CD4-positive, alpha-beta memory T cell (primary cell): ENCODE results near the gene FAM124A. TPM values are rescaled to one million over a fixed set of nuclear protein-coding genes. Genes with fewer than 3 reads are reported as not detected.

Source experiments
- CTCF ChIA-PET: fragments of 350-600 bp; sonication (Branson Sonifier 250); formaldehyde crosslinking; loops from one replicate; lab custom pipeline; 2021; ENCODE audit warnings: inconsistent platforms; ENCODE audit not compliant: partially characterized antibody; lab: Charles Lee
- POLR2A ChIA-PET: fragments of 350-600 bp; sonication (Branson Sonifier 250); formaldehyde crosslinking; loops from one replicate; lab custom pipeline; 2021; ENCODE audit not compliant: partially characterized antibody; lab: Charles Lee
- DNase-seq, 5 donors: peaks; one replicate each; pipeline versions ENCODE4 v3.0.0 to v3.0.0-alpha.2; 2020 to 2022; ENCODE audit warnings: mixed read lengths in 1 of 5
- H3K27ac ChIP-seq: one replicate; pipeline ENCODE4 v1.7.0; 2013; ENCODE audit warnings: low read depth, low read length
- H3K27me3 ChIP-seq: 2 replicates; pipeline ENCODE4 v1.7.0; 2013; ENCODE audit warnings: mild to moderate bottlenecking, low read length, moderate library complexity; ENCODE audit not compliant: insufficient read depth
- H3K36me3 ChIP-seq: 2 replicates; pipeline ENCODE4 v1.7.0; 2013; ENCODE audit warnings: mild to moderate bottlenecking, low read length, moderate library complexity; ENCODE audit not compliant: insufficient read depth
- H3K4me1 ChIP-seq: 2 replicates; pipeline ENCODE4 v1.7.0; 2013; ENCODE audit warnings: mild to moderate bottlenecking, low read length, moderate library complexity; ENCODE audit not compliant: insufficient read depth
- H3K4me3 ChIP-seq, 2 donors: one replicate each; pipeline ENCODE4 v1.7.0; 2013; ENCODE audit warnings: low read length in 2 of 2, mild to moderate bottlenecking in 1 of 2
- H3K9me3 ChIP-seq, 2 donors: one replicate each; pipeline ENCODE4 v1.7.0; 2013; ENCODE audit warnings: low read length in 2 of 2, control low read depth in 1 of 2; ENCODE audit not compliant: control insufficient read depth in 1 of 2
- H3K27ac Mint-ChIP-seq, 7 donors: one replicate each; pipeline ENCODE4 v1.8.0; 2020 to 2021; ENCODE audit warnings: mixed read lengths in 7 of 7, mild to moderate bottlenecking in 6 of 7, inconsistent platforms in 3 of 7, moderate library complexity in 3 of 7
- H3K27me3 Mint-ChIP-seq, 2 donors: one replicate each; pipeline ENCODE4 v1.8.0; 2020 to 2021; ENCODE audit warnings: mixed read lengths in 2 of 2
- H3K36me3 Mint-ChIP-seq, 2 donors: one replicate each; pipeline ENCODE4 v1.8.0; 2020 to 2021; ENCODE audit warnings: mixed read lengths in 2 of 2, inconsistent platforms in 1 of 2, mild to moderate bottlenecking in 1 of 2
- H3K4me1 Mint-ChIP-seq, 4 donors: one replicate each; pipeline ENCODE4 v1.8.0; 2020 to 2021; ENCODE audit warnings: mixed read lengths in 4 of 4, mild to moderate bottlenecking in 1 of 4
- H3K4me3 Mint-ChIP-seq, 8 donors: one replicate each; pipeline ENCODE4 v1.8.0; 2020 to 2021; ENCODE audit warnings: mixed read lengths in 8 of 8, mild to moderate bottlenecking in 7 of 8, moderate library complexity in 6 of 8, inconsistent platforms in 3 of 8
- H3K9me3 Mint-ChIP-seq, 8 donors: one replicate each; pipeline ENCODE4 v1.8.0; 2020 to 2021; ENCODE audit warnings: mixed read lengths in 8 of 8, mild to moderate bottlenecking in 5 of 8, inconsistent platforms in 3 of 8, moderate library complexity in 1 of 8
- intact Hi-C: fragments of 100-400 bp; cut with micrococcal nuclease; formaldehyde crosslinking; loops from one replicate; pipeline ENCODE4 v1.15.1; 2023
- polyA plus RNA-seq, 2 donors: library from polyadenylated mRNA; unstranded; fragments of 300-500 nt; fragmentation: Illumina TruSeq; gene quantifications; one replicate each; pipeline ENCODE4 v1.2.3, GENCODE V29; 2021
- total RNA-seq, 2 experiments: library from RNA; stranded (reverse); gene quantifications; one replicate each; pipeline ENCODE4 v1.2.3, GENCODE V29; 2021

Gene FAM124A
- total and polyA plus RNA-seq, 4 experiments from 2014 or later = not detected

DNA sequence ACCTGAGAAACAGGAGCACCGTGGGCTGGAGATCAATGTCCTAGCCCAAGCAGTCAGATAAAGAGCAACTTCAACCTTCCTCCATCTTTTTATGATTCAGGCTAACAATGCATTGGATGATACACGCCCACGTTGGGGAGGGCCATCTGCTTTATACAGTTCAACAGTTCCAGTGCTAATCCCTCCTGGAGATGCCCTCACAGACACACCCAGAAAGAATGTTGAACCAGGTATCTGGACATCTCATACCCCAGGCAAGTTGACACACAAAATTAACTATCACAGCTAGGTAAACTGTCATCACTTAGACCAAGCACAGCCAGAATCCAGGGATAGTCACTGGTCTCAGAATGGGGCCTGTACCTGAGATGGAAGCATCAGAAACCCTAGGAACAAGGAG is 96.7 kb downstream of the FAM124A start:
- DNase-seq = no peak
- H3K4me3 Mint-ChIP-seq = no peak overlapping the region
- H3K9me3 Mint-ChIP-seq = no peaks in the 10 kb centered on the region
- Histone ChIP-seq H3K27me3 (no peaks in the 10 kb centered on the region), H3K4me3 (no peak overlapping the region), H3K9me3 (no peaks in the 10 kb centered on the region), H3K4me1 (no peaks in the 10 kb centered on the region), H3K36me3 (no peaks in the 10 kb centered on the region), H3K27ac (no peak overlapping the region)
- no peaks in the 10 kb centered on the region for H3K27me3 Mint-ChIP-seq
- no peak overlapping the region for H3K27ac Mint-ChIP-seq
- no peaks in the 10 kb centered on the region for H3K4me1 Mint-ChIP-seq
- intact Hi-C loops = no loop called here
- CTCF ChIA-PET = no interaction called here
- POLR2A ChIA-PET = no interaction called here
- H3K36me3 Mint-ChIP-seq = no peaks in the 10 kb centered on the region

DNA sequence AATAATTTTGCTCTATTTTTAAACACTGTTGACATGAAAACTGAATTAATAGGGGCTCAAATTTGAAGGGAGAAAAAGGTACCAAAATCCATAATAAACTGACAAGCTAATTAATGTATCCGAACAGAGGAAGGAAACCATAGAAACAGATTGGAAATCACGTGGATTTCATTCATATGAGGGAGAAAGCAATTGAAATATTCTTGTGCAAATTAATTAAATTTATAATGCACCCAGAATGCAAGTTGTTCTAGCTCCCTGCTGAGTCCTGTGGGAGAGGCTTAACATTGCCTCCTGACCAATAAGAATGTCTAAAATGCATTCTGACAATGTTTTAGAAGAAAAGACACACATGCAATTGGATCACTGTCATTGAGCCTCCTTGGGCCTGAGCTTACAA is 99.6 kb downstream of the FAM124A start:
- POLR2A ChIA-PET = no interaction called here
- no peak overlapping the region for H3K27ac ChIP-seq
- Mint-ChIP-seq H3K27me3 (no peaks in the 10 kb centered on the region), H3K9me3 (no peaks in the 10 kb centered on the region), H3K4me3 (no peak overlapping the region), H3K36me3 (no peaks in the 10 kb centered on the region), H3K4me1 (no peaks in the 10 kb centered on the region), H3K27ac (no peak overlapping the region)
- CTCF ChIA-PET = interaction anchor here (2.4 kb wide), 1 partner anchor 35 kb away, joined by 12 read pairs; no protein-coding TSS in a partner anchor
- DNase-seq = no peak
- no peak overlapping the region for H3K4me3 ChIP-seq
- no peaks in the 10 kb centered on the region for H3K4me1 ChIP-seq
- intact Hi-C loops = no loop called here
- H3K9me3 ChIP-seq = no peaks in the 10 kb centered on the region
- no peaks in the 10 kb centered on the region for H3K36me3 ChIP-seq
- H3K27me3 ChIP-seq = no peaks in the 10 kb centered on the region

DNA sequence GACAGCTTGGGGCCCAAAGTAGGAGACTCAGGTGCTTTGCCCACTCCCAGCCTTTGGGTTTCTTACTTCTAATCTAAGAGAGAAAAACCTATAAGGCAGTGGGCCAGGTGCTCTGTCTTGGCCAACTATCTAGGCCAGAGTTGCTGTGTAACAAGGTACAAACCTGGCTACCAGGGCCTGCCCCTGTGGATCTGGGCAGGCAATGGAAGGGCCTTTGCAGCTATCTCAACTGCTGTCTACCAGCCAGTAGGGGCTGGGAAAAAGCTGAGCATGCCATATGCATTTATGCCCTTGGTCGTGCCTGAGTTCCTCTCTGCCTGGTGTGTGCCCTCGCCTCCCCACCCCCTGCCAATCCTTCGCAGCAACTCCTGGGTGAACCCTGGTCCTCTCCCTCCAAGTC is 100.6 kb downstream of the FAM124A start:
- H3K27ac Mint-ChIP-seq = no peak overlapping the region
- CTCF ChIA-PET = interaction anchor here (2.4 kb wide), 1 partner anchor 36 kb away, joined by 12 read pairs; no protein-coding TSS in a partner anchor
- no peak overlapping the region for H3K27ac ChIP-seq
- DNase-seq = no peak
- POLR2A ChIA-PET = no interaction called here
- no peaks in the 10 kb centered on the region for H3K27me3 ChIP-seq
- no peaks in the 10 kb centered on the region for H3K9me3 Mint-ChIP-seq
- no peaks in the 10 kb centered on the region for H3K36me3 Mint-ChIP-seq
- intact Hi-C loops = no loop called here
- H3K27me3 Mint-ChIP-seq = no peaks in the 10 kb centered on the region
- H3K4me1 ChIP-seq = no peaks in the 10 kb centered on the region
- H3K4me3 Mint-ChIP-seq = no peak overlapping the region
- no peaks in the 10 kb centered on the region for H3K36me3 ChIP-seq
- H3K4me3 ChIP-seq = no peak overlapping the region
- no peaks in the 10 kb centered on the region for H3K4me1 Mint-ChIP-seq
- H3K9me3 ChIP-seq = no peaks in the 10 kb centered on the region

DNA sequence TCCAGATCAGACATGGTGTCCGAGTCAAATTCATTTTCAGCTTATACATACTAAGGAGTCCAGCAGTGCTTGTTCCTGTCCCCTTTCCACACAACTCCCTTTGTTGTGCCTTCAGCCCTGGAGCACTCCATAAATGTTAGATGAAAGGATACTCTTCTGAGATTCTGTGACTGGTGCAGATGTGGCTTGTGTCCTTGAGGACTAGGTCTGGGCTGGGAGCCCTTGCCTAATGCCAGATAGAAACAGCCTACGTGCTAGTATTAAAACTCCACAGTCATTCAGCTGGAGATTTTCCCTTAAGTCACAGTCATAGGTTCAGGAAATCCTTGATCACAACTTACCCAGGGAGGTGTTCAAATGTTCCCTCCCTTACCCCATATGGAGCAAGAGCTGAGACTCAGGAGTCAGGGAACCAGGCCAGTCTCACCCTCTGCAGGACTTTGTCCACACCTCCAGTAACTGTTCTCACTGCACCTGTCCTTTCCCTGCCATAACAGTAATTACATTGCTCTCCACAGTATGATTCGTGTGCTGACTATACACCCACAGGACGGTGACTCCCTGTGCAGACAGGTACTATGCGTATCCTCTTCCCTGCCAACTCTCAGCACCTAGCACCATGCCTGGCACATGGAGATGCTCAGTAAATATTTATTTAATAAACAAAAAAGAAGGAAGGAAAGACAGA is 101.8 kb downstream of the FAM124A start:
- Mint-ChIP-seq H3K9me3 (peaks cover 0 to 1% (median 0%) of the 10 kb centered on the region in 8 donors), H3K4me1 (no peaks in the 10 kb centered on the region), H3K27me3 (no peaks in the 10 kb centered on the region), H3K27ac (no peak overlapping the region), H3K4me3 (no peak overlapping the region), H3K36me3 (no peaks in the 10 kb centered on the region)
- no peak overlapping the region for H3K4me3 ChIP-seq
- CTCF ChIA-PET = no interaction called here
- H3K36me3 ChIP-seq = no peaks in the 10 kb centered on the region
- H3K4me1 ChIP-seq = no peaks in the 10 kb centered on the region
- H3K9me3 ChIP-seq = no peaks in the 10 kb centered on the region
- H3K27me3 ChIP-seq = no peaks in the 10 kb centered on the region
- no peak for DNase-seq
- POLR2A ChIA-PET = no interaction called here
- intact Hi-C loops = no loop called here
- H3K27ac ChIP-seq = no peak overlapping the region

GRCh38 chr13:51324714-51325420 is 102.7 kb downstream of the FAM124A start:
- no peak overlapping the region for H3K4me3 Mint-ChIP-seq
- CTCF ChIA-PET = no interaction called here
- H3K27me3 ChIP-seq = no peaks in the 10 kb centered on the region
- no peak overlapping the region for H3K27ac ChIP-seq
- no peaks in the 10 kb centered on the region for H3K36me3 Mint-ChIP-seq
- no peak overlapping the region for H3K27ac Mint-ChIP-seq
- H3K9me3 ChIP-seq = no peaks in the 10 kb centered on the region
- peaks cover 0 to 2% (median 0%) of the 10 kb centered on the region in 8 donors for H3K9me3 Mint-ChIP-seq
- intact Hi-C loops = no loop called here
- no peak for DNase-seq
- H3K27me3 Mint-ChIP-seq = no peaks in the 10 kb centered on the region
- POLR2A ChIA-PET = no interaction called here
- no peak overlapping the region for H3K4me3 ChIP-seq
- no peaks in the 10 kb centered on the region for H3K36me3 ChIP-seq
- no peaks in the 10 kb centered on the region for H3K4me1 Mint-ChIP-seq
- no peaks in the 10 kb centered on the region for H3K4me1 ChIP-seq

DNA sequence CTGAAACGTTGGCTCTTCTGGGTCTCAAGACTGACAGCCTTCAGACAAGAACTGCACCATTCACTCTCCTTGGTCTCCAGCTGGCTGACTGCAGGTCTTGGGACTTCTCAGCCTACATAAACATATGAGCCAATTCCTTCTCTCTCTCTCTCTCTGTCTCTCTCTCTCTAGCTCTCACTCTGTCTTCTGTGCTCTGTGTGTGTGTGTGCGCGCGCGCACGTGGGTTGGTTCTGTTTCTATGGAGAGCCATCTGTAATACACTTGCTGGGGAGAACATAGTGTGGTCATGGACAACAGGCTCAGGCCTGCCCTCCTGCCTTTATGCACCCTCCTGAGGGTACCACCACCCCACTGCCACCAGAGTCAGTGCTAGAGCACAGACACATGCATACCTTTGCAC is 103.6 kb downstream of the FAM124A start:
- Histone ChIP-seq H3K27ac (no peak overlapping the region), H3K9me3 (no peaks in the 10 kb centered on the region), H3K4me1 (no peaks in the 10 kb centered on the region), H3K4me3 (no peak overlapping the region), H3K27me3 (no peaks in the 10 kb centered on the region), H3K36me3 (no peaks in the 10 kb centered on the region)
- intact Hi-C loops = no loop called here
- peaks cover 0 to under 1% of the 10 kb centered on the region in 2 donors for H3K36me3 Mint-ChIP-seq
- H3K4me3 Mint-ChIP-seq = no peak overlapping the region
- no peaks in the 10 kb centered on the region for H3K27me3 Mint-ChIP-seq
- no peak overlapping the region for H3K27ac Mint-ChIP-seq
- CTCF ChIA-PET = no interaction called here
- no peak for DNase-seq
- H3K4me1 Mint-ChIP-seq = peaks cover 0 to 3% (median 1%) of the 10 kb centered on the region in 4 donors
- H3K9me3 Mint-ChIP-seq = peaks cover 0 to 2% (median 0%) of the 10 kb centered on the region in 8 donors
- POLR2A ChIA-PET = no interaction called here

DNA sequence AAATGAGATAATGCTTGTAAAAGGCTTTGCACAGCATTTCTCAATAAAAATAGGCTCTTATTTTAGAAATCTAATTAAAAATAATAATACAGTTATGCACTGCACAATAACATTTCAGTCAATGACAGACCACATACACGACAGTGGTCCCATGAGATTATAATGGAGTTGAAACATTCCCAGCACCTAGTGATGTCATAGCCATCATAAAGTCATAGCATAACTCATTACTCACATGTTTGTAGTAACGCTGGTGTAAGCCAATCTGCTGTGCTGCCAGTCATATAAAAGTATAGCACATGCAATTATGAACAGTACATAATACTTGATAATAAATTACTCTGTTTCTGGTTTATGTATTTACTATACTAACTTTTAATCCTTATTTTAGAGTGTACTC is 104.6 kb downstream of the FAM124A start:
- no peak for DNase-seq
- Histone ChIP-seq H3K36me3 (no peaks in the 10 kb centered on the region), H3K27me3 (no peaks in the 10 kb centered on the region), H3K4me3 (no peak overlapping the region), H3K4me1 (no peaks in the 10 kb centered on the region), H3K27ac (no peak overlapping the region), H3K9me3 (no peaks in the 10 kb centered on the region)
- ChIA-PET POLR2A (no interaction called here), CTCF (no interaction called here)
- Mint-ChIP-seq H3K27me3 (no peaks in the 10 kb centered on the region), H3K4me1 (peaks cover 0 to 9% (median 5%) of the 10 kb centered on the region in 4 donors), H3K9me3 (peaks cover 0 to 2% (median 0%) of the 10 kb centered on the region in 8 donors), H3K36me3 (peaks cover 0 to 3% of the 10 kb centered on the region in 2 donors), H3K27ac (no peak overlapping the region), H3K4me3 (no peak overlapping the region)
- intact Hi-C loops = no loop called here
